ENCODE results near the gene PPP1R1A.

Gene PPP1R1A

DNA sequence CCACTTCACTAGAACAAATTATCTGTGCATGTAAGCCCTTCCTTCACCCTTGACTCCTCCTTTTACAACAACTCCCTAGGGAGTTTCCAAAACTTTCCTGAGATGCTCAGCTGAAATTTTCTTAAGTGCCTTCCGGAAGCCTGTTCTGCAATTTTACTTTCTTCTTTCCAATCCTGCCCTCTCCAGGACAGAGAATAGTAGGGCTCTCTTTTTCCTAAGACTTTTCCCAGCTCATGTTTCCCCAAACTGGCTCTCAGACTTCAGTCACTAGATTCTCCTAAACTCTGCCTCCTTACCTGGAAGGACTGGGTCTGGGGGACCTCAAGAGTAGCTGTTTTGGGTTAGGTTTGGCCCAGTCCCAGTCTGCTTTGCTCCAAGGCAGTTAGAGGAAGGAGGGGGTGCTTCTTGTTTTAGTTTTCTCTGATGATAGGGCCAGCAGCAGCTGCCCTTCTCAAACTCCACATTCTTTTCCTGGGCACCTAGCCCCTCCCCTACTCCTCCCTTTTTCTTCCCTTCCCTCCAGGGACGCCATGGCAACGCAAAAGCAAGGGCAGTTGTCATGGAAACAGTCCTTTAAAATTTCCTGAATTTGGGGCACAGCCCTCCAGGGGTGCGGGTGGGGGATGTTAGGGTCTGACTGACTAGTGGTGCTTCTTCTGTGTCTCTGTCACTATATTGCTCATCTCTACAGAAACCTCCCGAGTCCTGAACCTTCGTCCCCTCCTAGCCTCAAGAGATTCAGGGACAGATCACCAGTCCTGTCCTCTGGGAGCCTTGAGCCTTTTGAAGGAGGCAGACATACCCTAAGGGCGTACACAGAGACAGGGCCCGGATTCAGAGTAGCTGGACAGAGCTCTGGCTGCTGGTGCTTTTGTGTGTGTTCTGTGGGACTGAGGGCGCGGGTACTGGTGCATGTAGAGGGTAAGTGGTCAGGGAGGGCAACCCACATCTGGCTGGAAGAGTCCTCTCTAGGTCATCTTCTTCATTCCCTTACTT is 17.0 kb downstream of the PPP1R1A start:
- no peak for DNase-seq (ENCODE audit: low spot score)

GRCh38 chr12:54569995-54570528 is 18.4 kb downstream of the PPP1R1A start:
- no peak for DNase-seq (ENCODE audit: low spot score)

GRCh38 chr12:54569072-54569471 is 19.4 kb downstream of the PPP1R1A start:
- no peak for DNase-seq (ENCODE audit: low spot score)

DNA sequence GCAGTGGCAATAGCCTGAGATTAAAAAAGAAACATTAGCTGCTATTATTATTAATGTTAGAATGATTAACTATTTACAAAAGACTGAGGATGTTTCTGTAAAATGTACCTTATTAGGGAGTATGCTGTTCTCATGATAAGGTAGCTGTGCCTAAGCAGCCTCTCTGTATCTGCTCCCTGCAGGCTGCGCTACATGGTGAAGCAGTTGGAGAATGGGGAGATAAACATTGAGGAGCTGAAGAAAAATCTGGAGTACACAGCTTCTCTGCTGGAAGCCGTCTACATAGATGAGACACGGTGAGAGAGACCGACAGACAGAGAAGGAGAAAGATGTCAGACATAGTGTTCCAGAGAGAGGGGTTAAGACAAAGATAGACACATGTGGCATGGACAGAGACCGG is 21.7 kb downstream of the PPP1R1A start:
- DNase-seq (ENCODE audit: low spot score): no peak

DNA sequence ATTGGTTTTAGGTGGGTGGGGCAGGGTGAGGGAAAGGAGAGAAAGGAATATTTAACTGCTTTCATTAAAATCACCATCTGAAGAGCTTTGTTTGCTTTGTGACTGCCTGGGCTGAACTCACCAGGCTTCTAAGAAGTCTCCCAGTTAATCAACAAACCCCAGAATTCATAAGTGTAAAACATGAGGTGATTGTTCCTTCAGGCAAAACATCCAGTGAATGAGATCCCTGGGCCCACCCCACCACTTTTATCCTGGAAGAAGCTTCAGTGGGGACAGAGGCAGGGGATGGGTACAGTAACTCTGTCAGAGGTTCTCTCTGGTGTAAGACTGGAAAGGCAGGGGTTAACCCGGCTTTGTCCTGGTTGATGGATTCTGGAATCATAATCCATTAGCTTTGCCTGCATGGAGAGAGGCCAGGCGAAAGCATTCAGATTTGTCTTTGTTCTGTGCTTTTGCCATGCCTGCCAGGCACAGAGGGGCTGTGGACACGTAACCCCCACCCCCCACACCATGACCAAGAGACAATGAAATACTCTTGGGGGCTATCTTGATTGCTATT is 22.4 kb downstream of the PPP1R1A start:
- no peak for DNase-seq (ENCODE audit: low spot score)

GRCh38 chr12:54565310-54565985 is 23.0 kb downstream of the PPP1R1A start:
- DNase-seq (ENCODE audit: low spot score): no peak

- DNase-seq (ENCODE audit: low spot score): no peak
These were observed 23.7 kb downstream of the PPP1R1A start for GRCh38 chr12:54564768-54565167.

GRCh38 chr12:54563787-54564186 is 24.7 kb downstream of the PPP1R1A start:
- DNase-seq (ENCODE audit: low spot score): no peak

- no peak for DNase-seq (ENCODE audit: low spot score)
These were observed 25.6 kb downstream of the PPP1R1A start for GRCh38 chr12:54562750-54563356.

- no peak for DNase-seq (ENCODE audit: low spot score)
These were observed 27.3 kb downstream of the PPP1R1A start for GRCh38 chr12:54561164-54561563.

DNA sequence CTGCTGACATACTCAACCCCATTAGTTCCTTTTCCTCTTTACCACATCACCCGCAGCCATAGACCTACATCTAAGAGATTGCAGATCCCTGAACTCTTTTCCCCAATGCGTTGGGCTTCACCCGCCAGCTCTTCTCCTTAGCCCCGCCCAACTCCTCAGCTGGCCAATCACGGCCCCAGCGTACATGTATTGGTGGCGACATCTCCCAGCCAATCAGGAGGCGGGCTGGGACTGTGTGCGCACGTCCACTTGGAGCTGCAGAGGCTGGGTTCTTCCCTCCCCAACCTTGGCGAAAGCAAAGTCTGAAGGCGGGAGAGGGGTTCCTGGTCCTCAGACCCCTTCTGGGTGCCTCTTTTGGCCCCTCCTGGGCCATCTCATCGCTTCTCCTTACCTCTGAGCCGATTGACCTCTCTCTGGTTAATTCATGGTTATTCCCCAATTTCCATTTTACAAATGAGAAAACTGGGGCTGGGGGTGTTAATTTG is 28.0 kb downstream of the PPP1R1A start:
- DNase-seq (ENCODE audit: low spot score): peak; percentile 92

DNA sequence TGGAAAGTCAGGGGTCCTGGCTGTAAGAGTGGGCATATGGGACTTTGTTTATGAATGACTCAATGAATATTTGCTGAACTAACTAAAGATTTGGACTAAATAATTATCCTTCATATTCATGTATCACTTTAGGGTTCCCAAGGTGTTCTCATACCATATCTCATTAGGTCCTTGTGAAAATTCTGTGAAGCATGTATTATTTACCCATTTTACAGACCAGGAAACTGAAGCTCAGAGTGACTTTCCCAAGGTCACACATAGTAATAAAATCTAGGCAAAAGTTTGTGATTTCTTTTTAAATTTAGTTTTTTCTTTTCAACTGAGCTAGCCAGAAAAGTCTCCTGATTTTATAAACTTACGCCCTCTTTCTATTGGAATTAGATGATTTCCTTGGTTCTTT is 29.7 kb downstream of the PPP1R1A start:
- DNase-seq (ENCODE audit: low spot score): no peak

DNA sequence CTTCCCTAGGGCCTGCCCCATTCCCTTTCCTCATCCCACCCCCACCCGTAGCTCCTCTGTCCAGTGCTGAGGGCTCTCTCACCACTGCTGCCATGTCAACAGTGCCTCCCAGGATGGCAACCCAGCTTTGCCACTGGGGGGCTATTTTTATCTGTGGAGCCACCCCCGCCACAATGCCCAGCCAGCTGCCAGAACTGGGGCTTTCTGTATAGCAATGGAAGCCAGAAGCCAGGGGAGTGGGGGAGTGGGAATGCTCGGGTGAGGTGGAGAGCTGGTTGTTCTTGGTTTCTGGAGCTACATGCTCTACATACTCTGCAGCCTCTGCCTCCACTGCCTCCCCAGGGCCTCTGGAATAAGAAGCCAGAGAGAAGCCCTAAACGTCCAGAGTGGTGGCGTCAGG is 30.1 kb downstream of the PPP1R1A start:
- DNase-seq (ENCODE audit: low spot score): no peak

DNA sequence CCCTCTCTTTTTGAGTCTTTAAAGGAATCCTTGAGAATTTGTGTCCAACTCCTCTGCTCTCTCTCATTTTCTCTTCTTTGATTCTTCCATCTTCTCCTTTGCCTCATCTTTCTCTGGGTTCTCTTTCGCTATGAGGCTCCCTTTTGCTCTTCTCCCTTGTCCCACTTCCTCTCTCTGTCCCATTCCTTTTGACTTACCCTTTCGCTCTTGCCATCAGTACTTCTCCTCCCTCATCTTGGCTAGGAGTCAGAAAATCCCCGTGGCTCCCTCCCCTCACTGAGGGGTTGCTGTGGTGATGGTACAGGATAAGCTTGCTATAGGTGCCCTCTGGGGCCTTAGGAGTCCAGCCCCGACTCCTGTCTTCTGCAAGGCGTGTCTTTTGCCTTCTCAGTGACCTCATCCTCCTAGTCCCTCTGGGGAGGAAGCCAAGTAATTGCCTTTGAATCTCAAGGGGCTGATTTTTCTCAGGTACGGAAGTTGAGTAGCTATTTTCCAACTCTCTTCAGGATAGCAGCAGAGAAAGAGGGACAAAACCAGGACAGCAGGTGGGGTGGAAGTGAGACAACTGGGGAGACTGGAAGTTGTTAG is 32.7 kb downstream of the PPP1R1A start:
- no peak for DNase-seq (ENCODE audit: low spot score)

DNA sequence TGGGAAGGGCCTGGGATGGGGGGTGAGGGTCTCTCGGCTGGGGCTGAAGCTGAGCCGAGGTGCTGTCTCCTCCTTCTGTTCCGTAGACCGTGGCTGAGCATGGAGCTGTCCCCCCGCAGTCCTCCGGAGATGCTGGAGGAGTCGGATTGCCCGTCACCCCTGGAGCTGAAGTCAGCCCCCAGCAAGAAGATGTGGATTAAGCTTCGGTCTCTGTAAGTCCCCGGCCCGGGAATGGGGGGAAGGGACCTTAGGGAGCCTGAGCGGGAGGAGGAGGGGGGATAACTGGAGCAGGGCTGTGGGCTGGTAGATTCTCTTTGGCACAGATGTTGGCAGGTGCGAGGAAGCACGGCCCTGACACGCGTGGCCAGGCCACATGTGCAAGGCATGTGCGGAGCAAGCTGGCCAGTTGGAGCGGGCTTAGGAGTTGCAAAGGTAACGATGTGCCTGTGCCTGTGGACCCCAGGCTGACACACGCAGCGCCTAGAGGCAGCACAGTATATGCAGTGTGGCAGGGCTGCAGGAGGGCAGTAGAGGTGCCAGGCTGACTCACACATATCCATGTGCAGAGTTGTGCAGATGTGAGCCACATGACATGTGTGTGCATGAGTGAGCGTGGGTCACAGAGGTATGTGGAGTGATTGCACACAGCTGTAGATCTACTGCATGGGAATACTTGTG is 38.5 kb downstream of the PPP1R1A start:
- peak; percentile 32 for DNase-seq (ENCODE audit: low spot score)

DNA sequence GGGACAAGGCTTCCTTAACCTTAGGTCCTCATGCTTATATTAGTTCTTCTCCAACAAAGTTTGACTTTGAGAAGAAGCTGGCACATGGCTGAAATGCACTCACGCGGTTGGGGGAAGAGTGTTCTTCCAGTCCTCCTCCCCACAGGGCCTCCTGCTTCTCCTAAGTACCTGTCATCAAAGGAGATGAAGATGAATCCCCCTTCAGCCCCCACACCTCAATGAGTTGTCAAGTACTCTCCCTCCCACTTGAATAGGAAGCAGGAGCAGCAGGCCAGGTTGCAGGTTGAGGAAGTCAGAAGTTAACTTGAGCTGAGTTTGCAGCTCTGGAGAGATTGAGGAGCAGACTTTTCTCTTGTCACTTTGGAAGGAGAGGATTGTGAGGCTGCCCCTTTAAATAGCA is 41.9 kb downstream of the PPP1R1A start:
- DNase-seq (ENCODE audit: low spot score): no peak

- DNase-seq (ENCODE audit: low spot score): no peak
These were observed 43.7 kb downstream of the PPP1R1A start for GRCh38 chr12:54544743-54545142.

GRCh38 chr12:54543526-54543925 is 44.9 kb downstream of the PPP1R1A start:
- DNase-seq (ENCODE audit: low spot score): no peak

DNA sequence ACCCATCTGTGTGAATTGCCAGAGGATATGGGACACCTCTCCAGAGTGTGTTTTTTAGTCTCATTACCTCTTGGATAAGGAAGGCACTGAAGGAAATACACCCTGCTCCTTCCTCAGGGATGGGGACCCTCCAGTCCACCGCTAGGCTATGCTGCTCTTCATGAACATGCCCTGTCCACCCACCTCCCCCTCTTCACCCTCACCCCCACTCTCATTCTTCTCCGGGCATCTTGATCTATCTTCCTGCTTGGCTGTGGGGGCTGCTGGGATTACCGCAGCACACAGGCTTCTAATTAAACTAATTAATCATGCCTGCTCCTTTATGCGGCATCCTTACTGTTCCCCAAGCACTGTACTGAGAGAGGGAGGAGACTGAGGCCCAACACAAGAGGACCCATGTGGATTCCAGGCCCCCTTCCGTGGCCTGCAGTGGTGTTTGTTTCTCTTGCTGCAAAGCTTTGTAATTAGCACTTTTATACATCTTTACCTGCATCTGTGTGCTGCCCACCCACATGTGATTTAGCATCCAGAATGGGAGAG is 46.6 kb downstream of the PPP1R1A start:
- no peak for DNase-seq (ENCODE audit: low spot score)

DNA sequence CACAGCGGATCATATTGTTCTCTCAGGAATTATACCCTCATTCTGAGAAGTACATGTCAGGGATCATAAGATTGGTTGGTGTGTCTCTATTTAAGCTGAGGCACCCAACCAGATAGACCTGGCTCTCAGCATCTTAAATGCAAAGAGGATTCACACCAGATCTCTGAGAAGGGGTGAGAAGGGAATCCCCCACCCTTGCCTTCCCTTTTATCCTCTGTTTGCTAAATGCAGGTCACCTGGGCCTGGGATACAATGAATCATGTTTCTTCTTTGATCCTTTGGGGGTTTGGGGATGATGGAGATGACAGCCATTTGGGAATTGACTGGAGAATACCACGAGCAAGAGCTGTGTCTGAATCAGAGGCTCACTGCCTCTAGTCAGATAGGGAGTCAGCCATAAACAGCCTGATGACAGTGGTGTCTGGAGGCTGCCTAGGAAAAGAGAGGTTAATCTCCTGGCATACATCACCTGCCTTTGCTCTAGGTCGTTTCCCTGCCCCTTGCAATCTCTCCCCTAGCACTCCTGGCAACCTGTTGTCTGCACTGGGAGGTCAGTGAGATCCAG is 50.2 kb downstream of the PPP1R1A start:
- DNase-seq (ENCODE audit: low spot score): no peak

All from AG08395 (cell line).